HCT116 (cell line): ENCODE data around the gene SLC10A7. TPM values are rescaled to one million over a fixed set of nuclear protein-coding genes. Genes with fewer than 3 reads are reported as not detected.
"Not testable (repeated sequence)": the region's sequence is repeated elsewhere in the genome, so short reads cannot be mapped to it uniquely, and the experiment has no call there.

Experiments used
- ATAC-seq: fragments of 200-7000 bp; cut with Tn5 transposase; 2 replicates; pipeline ENCODE4 v1.9.1; 2020; ENCODE audit warnings: mild to moderate bottlenecking, moderate library complexity
- BruUV-seq: library from RNA; stranded (reverse); fragments of 400-500 nt; replicated peaks from 2 replicates; lab custom pipeline; 2021; lab: Mats Ljungman, UMichigan
- CTCF ChIA-PET: fragments of 300-600 bp; sonication (Branson Sonifier 250); formaldehyde crosslinking; loops from one replicate; lab custom pipeline; 2021; ENCODE audit warnings: antibody characterized with exemption; lab: Charles Lee
- POLR2A ChIA-PET: fragments of 300-600, 350-600 bp; sonication (Branson Sonifier 250); formaldehyde crosslinking; loops from one replicate; lab custom pipeline; 2021; ENCODE audit warnings: antibody characterized with exemption; lab: Charles Lee
- RAD21 ChIA-PET, 2 experiments: fragments of 300-600 bp; sonication (Branson Sonifier 250); formaldehyde crosslinking; loops; one replicate each; lab custom pipeline; 2023; ENCODE audit warnings: low total read pairs in 2 of 2; ENCODE audit not compliant: uncharacterized antibody in 2 of 2, unreplicated experiment in 2 of 2, low non-redundant PET in 1 of 2; lab: Charles Lee
- DNase-seq: peaks from one replicate; pipeline ENCODE4 v3.0.0-alpha.2; 2010; ENCODE audit warnings: low read depth, low spot score
- H2AFZ ChIP-seq: fragments of 200-600 bp; shearing (Covaris generic), sonication (generic); 2 replicates; pipeline ENCODE4 v1.6.1; 2017; ENCODE audit warnings: low read depth, mixed run types, mixed read lengths, antibody characterized with exemption, low read length; ENCODE audit not compliant: poor library complexity, severe bottlenecking
- H3K27ac ChIP-seq: 2 replicates; pipeline ENCODE4 v1.5.1; 2012; ENCODE audit warnings: low read depth, low read length
- H3K27me3 ChIP-seq: fragments of 200-600 bp; sonication (generic); 2 replicates; pipeline ENCODE4 v1.6.1; 2016; ENCODE audit warnings: mixed run types, low read length, mixed read lengths; ENCODE audit not compliant: insufficient read depth
- H3K36me3 ChIP-seq, 2 experiments: fragments of 200-500 bp in 1 of 2; fragments of 200-600 bp in 1 of 2; sonication (Bioruptor generic) in 1 of 2; sonication (generic) in 1 of 2; 2 replicates each; pipeline versions ENCODE4 v1.5.1 to v1.6.1; 2014 to 2016; ENCODE audit warnings: low read length in 2 of 2, inconsistent platforms in 1 of 2, mixed read lengths in 1 of 2, mixed run types in 1 of 2; ENCODE audit not compliant: insufficient read depth in 2 of 2, control insufficient read depth in 1 of 2
- H3K4me1 ChIP-seq, 2 experiments: fragments of 200-600 bp in 1 of 2; sonication (generic) in 1 of 2; 2 replicates each; pipeline versions ENCODE4 v1.5.1 to v1.6.1; 2012 to 2017; ENCODE audit warnings: low read length in 2 of 2, inconsistent platforms in 1 of 2, mild to moderate bottlenecking in 1 of 2, mixed read lengths in 1 of 2, mixed run types in 1 of 2, moderate library complexity in 1 of 2; ENCODE audit not compliant: insufficient read depth in 2 of 2, control insufficient read depth in 1 of 2
- H3K4me2 ChIP-seq: fragments of 200-600 bp; sonication (generic); 2 replicates; pipeline ENCODE4 v1.6.1; 2017; ENCODE audit warnings: mixed run types, low read length, mixed read lengths
- H3K4me3 ChIP-seq, 2 experiments: fragments of 200-600 bp in 1 of 2; sonication (generic) in 1 of 2; replicated peaks in 1 of 2; 2 replicates each; pipeline ENCODE4 v1.5.1; 2011 to 2016; ENCODE audit warnings: low read length in 2 of 2, control low read depth in 1 of 2, low read depth in 1 of 2, mild to moderate bottlenecking in 1 of 2, mixed read lengths in 1 of 2, mixed run types in 1 of 2
- H3K79me2 ChIP-seq: fragments of 200-600 bp; sonication (generic); 2 replicates; pipeline ENCODE4 v1.6.1; 2017; ENCODE audit warnings: mild to moderate bottlenecking, mixed run types, low read length, moderate library complexity, mixed read lengths; ENCODE audit not compliant: insufficient read depth
- H3K9ac ChIP-seq: fragments of 200-600 bp; sonication (generic); 2 replicates; pipeline ENCODE4 v1.6.1; 2016; ENCODE audit warnings: low read length, mixed read lengths
- H3K9me2 ChIP-seq: fragments of 200-600 bp; sonication (generic), shearing (Covaris generic); 2 replicates; pipeline ENCODE4 v1.6.1; 2017; ENCODE audit warnings: mixed run types, mild to moderate bottlenecking, moderate library complexity; ENCODE audit not compliant: insufficient read depth
- H3K9me3 ChIP-seq, 2 experiments: fragments of 200-500 bp in 1 of 2; fragments of 200-600 bp in 1 of 2; sonication (Bioruptor generic) in 1 of 2; sonication (generic) in 1 of 2; 2 replicates each; pipeline ENCODE4 v1.6.1; 2014 to 2017; ENCODE audit warnings: low read length in 2 of 2, mixed read lengths in 2 of 2, inconsistent platforms in 1 of 2, low read depth in 1 of 2, mild to moderate bottlenecking in 1 of 2, mixed run types in 1 of 2, moderate library complexity in 1 of 2; ENCODE audit not compliant: control insufficient read depth in 1 of 2, insufficient read depth in 1 of 2
- H4K20me1 ChIP-seq: fragments of 200-600 bp; sonication (generic), shearing (Covaris generic); 2 replicates; pipeline ENCODE4 v1.6.1; 2017; ENCODE audit warnings: mixed run types, mild to moderate bottlenecking, moderate library complexity; ENCODE audit not compliant: insufficient read depth
- CBX3 ChIP-seq: IDR thresholded peaks from 2 replicates; pipeline ENCODE4 v1.6.1; 2012; ENCODE audit warnings: low read depth
- CEBPB ChIP-seq: IDR thresholded peaks from 2 replicates; pipeline ENCODE4 v1.6.1; 2012; ENCODE audit warnings: low read depth
- ELF1 ChIP-seq: IDR thresholded peaks from 2 replicates; pipeline ENCODE4 v1.6.1; 2012; ENCODE audit warnings: low read depth, borderline replicate concordance
- FOSL1 ChIP-seq: IDR thresholded peaks from 2 replicates; pipeline ENCODE4 v1.6.1; 2012; ENCODE audit warnings: low read depth
- REST ChIP-seq: IDR thresholded peaks from 2 replicates; pipeline ENCODE4 v1.6.1; 2012; ENCODE audit warnings: low read depth
- SP1 ChIP-seq: IDR thresholded peaks from 2 replicates; pipeline ENCODE4 v1.6.1; 2012; ENCODE audit warnings: low read depth
- SRF ChIP-seq: IDR thresholded peaks from 2 replicates; pipeline ENCODE4 v1.6.1; 2012; ENCODE audit warnings: low read depth
- YY1 ChIP-seq: IDR thresholded peaks from 2 replicates; pipeline ENCODE4 v1.6.1; 2011; ENCODE audit warnings: low read length, low read depth, moderate library complexity, mild to moderate bottlenecking; ENCODE audit not compliant: insufficient replicate concordance; ENCODE audit errors: extremely low read depth
- ZNF274 ChIP-seq: fragments of 200-500 bp; sonication (Bioruptor generic); IDR thresholded peaks from 2 replicates; pipeline ENCODE4 v1.6.1; 2014; ENCODE audit warnings: mild to moderate bottlenecking, low read depth, low read length, inconsistent platforms
- intact Hi-C: fragments of 100-400 bp; cut with micrococcal nuclease; formaldehyde crosslinking; loops from 2 replicates; pipeline ENCODE4 v1.10.0; 2022
- total RNA-seq: library from RNA; stranded (reverse); gene quantifications from one replicate; pipeline ENCODE4 v1.2.1, GENCODE V29; 2021; ENCODE audit not compliant: unreplicated experiment
- TF ChIP-seq, protein P1 (sequence below), 3 experiments: fragments of 200-600 bp in 1 of 3; sonication (generic) in 1 of 3; IDR thresholded peaks in 2 of 3; conservative IDR thresholded peaks in 1 of 3; 2 replicates each; pipeline ENCODE4 v1.5.1; 2012 to 2017; ENCODE audit warnings: low read depth in 2 of 3, low read length in 2 of 3, antibody characterized with exemption in 1 of 3, borderline replicate concordance in 1 of 3, control low read depth in 1 of 3, mild to moderate bottlenecking in 1 of 3, mixed read lengths in 1 of 3, mixed run types in 1 of 3, moderate library complexity in 1 of 3; ENCODE audit not compliant: insufficient read depth in 1 of 3

The SLC10A7 gene
- total RNA-seq, 1 experiment from 2014 or later: 5.5 TPM

GRCh38 chr4:146359771-146360170 is 162.0 kb downstream of the SLC10A7 start:
- no peak overlapping the region for H3K9ac ChIP-seq
- no peak overlapping the region for H2AFZ ChIP-seq
- intact Hi-C loops: no loop called here
- no peak overlapping the region for H3K4me2 ChIP-seq
- no peak for TF ChIP-seq CBX3
- TF ChIP-seq REST: no peak
- TF ChIP-seq ELF1: no peak
- no peak for TF ChIP-seq ZNF274
- no peak for TF ChIP-seq CEBPB
- TF ChIP-seq, protein P1, sequence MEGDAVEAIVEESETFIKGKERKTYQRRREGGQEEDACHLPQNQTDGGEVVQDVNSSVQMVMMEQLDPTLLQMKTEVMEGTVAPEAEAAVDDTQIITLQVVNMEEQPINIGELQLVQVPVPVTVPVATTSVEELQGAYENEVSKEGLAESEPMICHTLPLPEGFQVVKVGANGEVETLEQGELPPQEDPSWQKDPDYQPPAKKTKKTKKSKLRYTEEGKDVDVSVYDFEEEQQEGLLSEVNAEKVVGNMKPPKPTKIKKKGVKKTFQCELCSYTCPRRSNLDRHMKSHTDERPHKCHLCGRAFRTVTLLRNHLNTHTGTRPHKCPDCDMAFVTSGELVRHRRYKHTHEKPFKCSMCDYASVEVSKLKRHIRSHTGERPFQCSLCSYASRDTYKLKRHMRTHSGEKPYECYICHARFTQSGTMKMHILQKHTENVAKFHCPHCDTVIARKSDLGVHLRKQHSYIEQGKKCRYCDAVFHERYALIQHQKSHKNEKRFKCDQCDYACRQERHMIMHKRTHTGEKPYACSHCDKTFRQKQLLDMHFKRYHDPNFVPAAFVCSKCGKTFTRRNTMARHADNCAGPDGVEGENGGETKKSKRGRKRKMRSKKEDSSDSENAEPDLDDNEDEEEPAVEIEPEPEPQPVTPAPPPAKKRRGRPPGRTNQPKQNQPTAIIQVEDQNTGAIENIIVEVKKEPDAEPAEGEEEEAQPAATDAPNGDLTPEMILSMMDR (IDR thresholded peaks at IDR 0.05 in 2 of 3, conservative IDR thresholded peaks at IDR 0.05 in 1 of 3; ENCODE audit: borderline replicate concordance in 1 of 3, insufficient read depth in 1 of 3, low read depth in 2 of 3, low read length in 2 of 3): no peak
- TF ChIP-seq SRF: no peak
- TF ChIP-seq YY1: no peak
- no peak for TF ChIP-seq SP1
- no peak for TF ChIP-seq FOSL1
- RAD21 ChIA-PET: no interaction called here
- no peaks in the 10 kb centered on the region for H3K36me3 ChIP-seq
- H3K9me2 ChIP-seq: no peaks in the 10 kb centered on the region
- H3K79me2 ChIP-seq: no peaks in the 10 kb centered on the region
- no peaks in the 10 kb centered on the region for H4K20me1 ChIP-seq
- POLR2A ChIA-PET: no interaction called here
- no peaks in the 10 kb centered on the region for H3K4me1 ChIP-seq
- ATAC-seq (no peak), DNase-seq (no peak)
- no peak overlapping the region for H3K27ac ChIP-seq
- no peaks in the 10 kb centered on the region for H3K27me3 ChIP-seq
- no peaks in the 10 kb centered on the region for H3K9me3 ChIP-seq
- no peak overlapping the region for H3K4me3 ChIP-seq
- BruUV-seq: no TSS peak
- CTCF ChIA-PET: no interaction called here

DNA sequence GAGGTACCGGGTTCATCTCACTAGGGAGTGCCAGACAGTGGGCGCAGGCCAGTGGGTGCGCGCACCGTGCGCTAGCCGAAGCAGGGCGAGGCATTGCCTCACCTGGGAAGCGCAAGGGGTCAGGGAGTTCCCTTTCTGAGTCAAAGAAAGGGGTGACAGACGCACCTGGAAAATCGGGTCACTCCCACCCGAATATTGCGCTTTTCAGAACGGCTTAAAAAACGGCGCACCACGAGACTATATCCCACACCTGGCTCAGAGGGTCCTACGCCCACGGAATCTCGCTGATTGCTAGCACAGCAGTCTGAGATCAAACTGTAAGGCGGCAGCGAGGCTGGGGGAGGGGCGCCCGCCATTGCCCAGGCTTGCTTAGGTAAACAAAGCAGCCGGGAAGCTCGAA is 171.6 kb downstream of the SLC10A7 start:
- H3K9me3 ChIP-seq, H3K36me3 ChIP-seq, H4K20me1 ChIP-seq, H3K9me2 ChIP-seq, CTCF ChIA-PET, DNase-seq, RAD21 ChIA-PET, H3K79me2 ChIP-seq, H2AFZ ChIP-seq, H3K9ac ChIP-seq, ATAC-seq, intact Hi-C loops, H3K4me1 ChIP-seq, POLR2A ChIA-PET, BruUV-seq, H3K27ac ChIP-seq, H3K27me3 ChIP-seq: not testable (repeated sequence)
- Histone ChIP-seq H3K4me3 (peak overlapping the region; percentile 39 to 50; a peak in 3 of 4 replicates), H3K4me2 (peak overlapping the region; percentile 77)
